Large intestine (tissue), 3 donors: ENCODE results near the gene NHSL2. TPM values are rescaled to one million over a fixed set of nuclear protein-coding genes. Genes with fewer than 3 reads are reported as not detected.

Experiments used
- DNase-seq, 2 donors: peaks; one replicate each; pipeline versions ENCODE4 v3.0.0 to v3.0.0-alpha.2; 2013
- H3K27ac ChIP-seq: one replicate; pipeline ENCODE4 v1.5.1; 2013; ENCODE audit warnings: low read length
- H3K27me3 ChIP-seq: 2 replicates; pipeline ENCODE4 v1.6.1; 2013; ENCODE audit warnings: low read length; ENCODE audit not compliant: control insufficient read depth, insufficient read depth
- H3K36me3 ChIP-seq: 2 replicates; pipeline ENCODE4 v1.6.1; 2013; ENCODE audit warnings: low read length; ENCODE audit not compliant: control insufficient read depth, insufficient read depth
- H3K4me1 ChIP-seq: one replicate; pipeline ENCODE4 v1.6.1; 2013; ENCODE audit warnings: low read length; ENCODE audit not compliant: control insufficient read depth, insufficient read depth
- H3K4me3 ChIP-seq: one replicate; pipeline ENCODE4 v1.5.1; 2013; ENCODE audit warnings: low read length
- H3K9me3 ChIP-seq: one replicate; pipeline ENCODE4 v1.6.1; 2013; ENCODE audit warnings: mild to moderate bottlenecking, low read depth, low read length, moderate library complexity; ENCODE audit not compliant: control insufficient read depth
- WGBS: methylation state at CpG from one replicate; pipeline ENCODE4 v1.1.5; 2013; ENCODE audit warnings: low lambda C conversion rate; ENCODE audit not compliant: insufficient coverage; 5-methylcytosine and 5-hydroxymethylcytosine counted together
- polyA plus RNA-seq: library from polyadenylated mRNA; unstranded; fragments of 120-200 nt; gene quantifications from one replicate; pipeline ENCODE4 v1.2.1, GENCODE V29; 2013

The NHSL2 gene
- polyA plus RNA-seq, 1 donor = 3.3 TPM

GRCh38 chrX:72015383-72015782 is 104.7 kb downstream of the NHSL2 start:
- peaks cover 12% of the 10 kb centered on the region for H3K4me1 ChIP-seq
- no peak overlapping the region for H3K4me3 ChIP-seq
- no peaks in the 10 kb centered on the region for H3K9me3 ChIP-seq
- no peaks in the 10 kb centered on the region for H3K36me3 ChIP-seq
- WGBS = no CpG with 5 or more reads among the region's 3 CpGs
- H3K27ac ChIP-seq = no peak overlapping the region
- no peak for DNase-seq
- H3K27me3 ChIP-seq = no peaks in the 10 kb centered on the region

- no CpG with 5 or more reads among the region's 4 CpGs for WGBS
- H3K36me3 ChIP-seq = no peaks in the 10 kb centered on the region
- H3K4me1 ChIP-seq = peaks cover 12% of the 10 kb centered on the region
- H3K9me3 ChIP-seq = no peaks in the 10 kb centered on the region
- DNase-seq = no peak
- no peaks in the 10 kb centered on the region for H3K27me3 ChIP-seq
- H3K27ac ChIP-seq = no peak overlapping the region
- no peak overlapping the region for H3K4me3 ChIP-seq
Measured at GRCh38 chrX:72016881-72017783, 106.5 kb downstream of the NHSL2 start.

GRCh38 chrX:72018277-72019112 is 107.8 kb downstream of the NHSL2 start:
- H3K9me3 ChIP-seq = no peaks in the 10 kb centered on the region
- no peak overlapping the region for H3K4me3 ChIP-seq
- peak; percentile 85 to 89 for DNase-seq
- peaks cover 12% of the 10 kb centered on the region for H3K4me1 ChIP-seq
- H3K27me3 ChIP-seq = no peaks in the 10 kb centered on the region
- H3K27ac ChIP-seq = no peak overlapping the region
- no CpG with 5 or more reads among the region's 70 CpGs for WGBS
- no peaks in the 10 kb centered on the region for H3K36me3 ChIP-seq

- Histone ChIP-seq H3K4me3 (no peak overlapping the region), H3K36me3 (no peaks in the 10 kb centered on the region), H3K4me1 (peaks cover 12% of the 10 kb centered on the region), H3K27ac (no peak overlapping the region), H3K9me3 (no peaks in the 10 kb centered on the region), H3K27me3 (no peaks in the 10 kb centered on the region)
- no CpG with 5 or more reads among the region's 3 CpGs for WGBS
- no peak for DNase-seq
Measured at GRCh38 chrX:72019487-72019886, 108.8 kb downstream of the NHSL2 start.

- no peaks in the 10 kb centered on the region for H3K9me3 ChIP-seq
- H3K27ac ChIP-seq = no peak overlapping the region
- no peaks in the 10 kb centered on the region for H3K36me3 ChIP-seq
- H3K4me3 ChIP-seq = no peak overlapping the region
- WGBS = no CpG with 5 or more reads among the region's 3 CpGs
- H3K27me3 ChIP-seq = no peaks in the 10 kb centered on the region
- H3K4me1 ChIP-seq = peaks cover 12% of the 10 kb centered on the region
- DNase-seq = peak in 1 of 2 donors; percentile 6
Measured at GRCh38 chrX:72020204-72020603, 109.6 kb downstream of the NHSL2 start.

- H3K4me1 ChIP-seq = peaks cover 12% of the 10 kb centered on the region
- H3K27ac ChIP-seq = no peak overlapping the region
- DNase-seq = no peak
- H3K36me3 ChIP-seq = no peaks in the 10 kb centered on the region
- no peaks in the 10 kb centered on the region for H3K9me3 ChIP-seq
- WGBS = no CpG with 5 or more reads among the region's 3 CpGs
- H3K4me3 ChIP-seq = no peak overlapping the region
- no peaks in the 10 kb centered on the region for H3K27me3 ChIP-seq
Measured at GRCh38 chrX:72020788-72021187, 110.1 kb downstream of the NHSL2 start.

GRCh38 chrX:72021975-72022374 is 111.3 kb downstream of the NHSL2 start:
- Histone ChIP-seq H3K4me1 (peaks cover 12% of the 10 kb centered on the region), H3K4me3 (no peak overlapping the region), H3K27ac (no peak overlapping the region), H3K9me3 (no peaks in the 10 kb centered on the region), H3K27me3 (no peaks in the 10 kb centered on the region), H3K36me3 (no peaks in the 10 kb centered on the region)
- DNase-seq = no peak
- no CpG with 5 or more reads among the region's 2 CpGs for WGBS

GRCh38 chrX:72023071-72023470 is 112.4 kb downstream of the NHSL2 start:
- Histone ChIP-seq H3K4me1 (peaks cover 9% of the 10 kb centered on the region), H3K27ac (no peak overlapping the region), H3K4me3 (no peak overlapping the region), H3K9me3 (no peaks in the 10 kb centered on the region), H3K27me3 (no peaks in the 10 kb centered on the region), H3K36me3 (no peaks in the 10 kb centered on the region)
- whole genome bisulfite sequencing = no CpG with 5 or more reads among the region's 2 CpGs
- DNase-seq = no peak

GRCh38 chrX:72025236-72025770 is 114.7 kb downstream of the NHSL2 start:
- no CpG with 5 or more reads among the region's 6 CpGs for WGBS
- no peak overlapping the region for H3K27ac ChIP-seq

GRCh38 chrX:72026341-72027023 is 115.8 kb downstream of the NHSL2 start:
- WGBS = no CpG with 5 or more reads among the region's 3 CpGs
- no peaks in the 10 kb centered on the region for H3K36me3 ChIP-seq
- H3K9me3 ChIP-seq = no peaks in the 10 kb centered on the region
- no peak overlapping the region for H3K27ac ChIP-seq
- no peak for DNase-seq
- no peak overlapping the region for H3K4me3 ChIP-seq
- H3K4me1 ChIP-seq = peaks cover 21% of the 10 kb centered on the region
- H3K27me3 ChIP-seq = no peaks in the 10 kb centered on the region

More at GRCh38 chrX:72025236-72025770, 114.7 kb downstream of the NHSL2 start:
- Histone ChIP-seq H3K9me3 (no peaks in the 10 kb centered on the region), H3K4me3 (no peak overlapping the region), H3K27me3 (no peaks in the 10 kb centered on the region), H3K4me1 (peaks cover 18% of the 10 kb centered on the region), H3K36me3 (no peaks in the 10 kb centered on the region)
- DNase-seq = no peak
